Hematopoietic multipotent progenitor cell treated with erythropoietin and hydrocortisone succinate and interleukin-3 and kit ligand, for 8 days (in vitro differentiated cells): ENCODE measurements around the gene TRIM17.

Experiments
- DNase-seq: peaks from one replicate; pipeline ENCODE4 v3.0.0-alpha.2; 2015

Gene TRIM17

GRCh38 chr1:228415221-228415620 is 1.4 kb downstream of the TRIM17 start:
- no peak for DNase-seq

- DNase-seq: no peak
Observed at GRCh38 chr1:228414511-228415211, 2.0 kb downstream of the TRIM17 start.

- DNase-seq: no peak
Observed at GRCh38 chr1:228413241-228414010, 3.2 kb downstream of the TRIM17 start.

GRCh38 chr1:228411548-228412430 is 4.9 kb downstream of the TRIM17 start:
- no peak for DNase-seq

GRCh38 chr1:228411121-228411520 is 5.5 kb downstream of the TRIM17 start:
- no peak for DNase-seq

- no peak for DNase-seq
Observed at GRCh38 chr1:228410671-228411070, 6.0 kb downstream of the TRIM17 start.

- DNase-seq: no peak
Observed at GRCh38 chr1:228410015-228410414, 6.6 kb downstream of the TRIM17 start.

GRCh38 chr1:228408869-228409805 is 7.5 kb downstream of the TRIM17 start:
- no peak for DNase-seq

GRCh38 chr1:228408041-228408868 is 8.4 kb downstream of the TRIM17 start:
- no peak for DNase-seq

- no peak for DNase-seq
Observed at GRCh38 chr1:228407106-228408040, 9.3 kb downstream of the TRIM17 start.

GRCh38 chr1:228405979-228406228 is 10.8 kb downstream of the TRIM17 start:
- DNase-seq: no peak

- DNase-seq: no peak
Observed at GRCh38 chr1:228405200-228405978, 11.3 kb downstream of the TRIM17 start.

- DNase-seq: no peak
Observed at GRCh38 chr1:228404107-228404720, 12.4 kb downstream of the TRIM17 start.

- DNase-seq: peak; percentile 37
Observed at GRCh38 chr1:228403231-228403631, 13.4 kb downstream of the TRIM17 start.

- DNase-seq: no peak
Observed at GRCh38 chr1:228402641-228403025, 14.0 kb downstream of the TRIM17 start.

- DNase-seq: no peak
Observed at GRCh38 chr1:228401782-228402640, 14.7 kb downstream of the TRIM17 start.

- no peak for DNase-seq
Observed at GRCh38 chr1:228400692-228401454, 15.8 kb downstream of the TRIM17 start.
